Measurements from ENCODE around the gene XPO1. TPM values are rescaled to one million over a fixed set of nuclear protein-coding genes. Genes with fewer than 3 reads are reported as not detected.

The XPO1 gene
- polyA plus RNA-seq, 1 donor from 2014 or later: 494 TPM

GRCh38 chr2:61435291-61435690 lies 102.9 kb downstream of the XPO1 start:
- H3K9me3 ChIP-seq (ENCODE audit: low read length): no peaks in the 10 kb centered on the region
- H3K9ac ChIP-seq (ENCODE audit: low read length): no peak overlapping the region
- H3K27me3 ChIP-seq (ENCODE audit: insufficient read depth, low read depth, low read length): no peaks in the 10 kb centered on the region
- no peaks in the 10 kb centered on the region for H3K9me2 ChIP-seq (ENCODE audit: insufficient read depth, low read length)
- H3K27ac ChIP-seq (ENCODE audit: low read length): no peak overlapping the region
- peaks cover 73% of the 10 kb centered on the region for H3K79me2 ChIP-seq (replicated peaks; ENCODE audit: insufficient read depth, low read length)
- H3F3A ChIP-seq (ENCODE audit: insufficient read depth, low read length, poor library complexity, severe bottlenecking): no peaks in the 10 kb centered on the region
- no peaks in the 10 kb centered on the region for H3K36me3 ChIP-seq (ENCODE audit: insufficient read depth, low read length)
- H2AFZ ChIP-seq (ENCODE audit: low read depth, low read length): no peak overlapping the region
- no peak overlapping the region for H3K4me3 ChIP-seq (ENCODE audit: low read length)
- no peak overlapping the region for H3K4me2 ChIP-seq (ENCODE audit: low read length)
- no peak for TF ChIP-seq CTCF (IDR thresholded peaks at IDR 0.05; ENCODE audit: poor library complexity, severe bottlenecking)
- no peak for TF ChIP-seq SMC3 (conservative IDR thresholded peaks at IDR 0.05; ENCODE audit: poor library complexity)
- TF ChIP-seq RAD21 (conservative IDR thresholded peaks at IDR 0.05): no peak
- TF ChIP-seq POLR2AphosphoS5 (IDR thresholded peaks at IDR 0.05): no peak
- TF ChIP-seq EZH2 (IDR thresholded peaks at IDR 0.05; ENCODE audit: borderline replicate concordance, insufficient read depth, low read length, poor library complexity, severe bottlenecking): no peak
- no peak for TF ChIP-seq EP300 (conservative IDR thresholded peaks at IDR 0.05; ENCODE audit: poor library complexity, severe bottlenecking)
- no peak for TF ChIP-seq MXI1 (conservative IDR thresholded peaks at IDR 0.05; ENCODE audit: poor library complexity, severe bottlenecking)
- TF ChIP-seq REST (IDR thresholded peaks at IDR 0.05; ENCODE audit: borderline replicate concordance): no peak
- TF ChIP-seq TAF1 (IDR thresholded peaks at IDR 0.05; ENCODE audit: low read depth): no peak
- H4K20me1 ChIP-seq (ENCODE audit: insufficient read depth): no peaks in the 10 kb centered on the region

GRCh38 chr2:61434314-61434713 lies 103.8 kb downstream of the XPO1 start:
- H3K9ac ChIP-seq (ENCODE audit: low read length): no peak overlapping the region
- no peaks in the 10 kb centered on the region for H4K20me1 ChIP-seq (ENCODE audit: insufficient read depth)
- no peaks in the 10 kb centered on the region for H3F3A ChIP-seq (ENCODE audit: insufficient read depth, low read length, poor library complexity, severe bottlenecking)
- TF ChIP-seq CTCF (IDR thresholded peaks at IDR 0.05; ENCODE audit: poor library complexity, severe bottlenecking) (no peak), EP300 (conservative IDR thresholded peaks at IDR 0.05; ENCODE audit: poor library complexity, severe bottlenecking) (no peak), SMC3 (conservative IDR thresholded peaks at IDR 0.05; ENCODE audit: poor library complexity) (no peak), MXI1 (conservative IDR thresholded peaks at IDR 0.05; ENCODE audit: poor library complexity, severe bottlenecking) (no peak)
- H2AFZ ChIP-seq (ENCODE audit: low read depth, low read length): no peak overlapping the region
- H3K27ac ChIP-seq (ENCODE audit: low read length): no peak overlapping the region
- H3K4me2 ChIP-seq (ENCODE audit: low read length): no peak overlapping the region
- H3K9me2 ChIP-seq (ENCODE audit: insufficient read depth, low read length): no peaks in the 10 kb centered on the region
- no peaks in the 10 kb centered on the region for H3K9me3 ChIP-seq (ENCODE audit: low read length)
- H3K4me3 ChIP-seq (ENCODE audit: low read length): no peak overlapping the region
- H3K36me3 ChIP-seq (ENCODE audit: insufficient read depth, low read length): no peaks in the 10 kb centered on the region
- H3K27me3 ChIP-seq (ENCODE audit: insufficient read depth, low read depth, low read length): no peaks in the 10 kb centered on the region
- H3K79me2 ChIP-seq (replicated peaks; ENCODE audit: insufficient read depth, low read length): peaks cover 75% of the 10 kb centered on the region

Measured in neural cell (in vitro differentiated cells).